EL (cell line): Measurements from ENCODE around the gene RIMS4.

Experiments
- DNase-seq: peaks from one replicate; pipeline ENCODE4 v3.0.0-alpha.2; 2016

RIMS4 gene

DNA sequence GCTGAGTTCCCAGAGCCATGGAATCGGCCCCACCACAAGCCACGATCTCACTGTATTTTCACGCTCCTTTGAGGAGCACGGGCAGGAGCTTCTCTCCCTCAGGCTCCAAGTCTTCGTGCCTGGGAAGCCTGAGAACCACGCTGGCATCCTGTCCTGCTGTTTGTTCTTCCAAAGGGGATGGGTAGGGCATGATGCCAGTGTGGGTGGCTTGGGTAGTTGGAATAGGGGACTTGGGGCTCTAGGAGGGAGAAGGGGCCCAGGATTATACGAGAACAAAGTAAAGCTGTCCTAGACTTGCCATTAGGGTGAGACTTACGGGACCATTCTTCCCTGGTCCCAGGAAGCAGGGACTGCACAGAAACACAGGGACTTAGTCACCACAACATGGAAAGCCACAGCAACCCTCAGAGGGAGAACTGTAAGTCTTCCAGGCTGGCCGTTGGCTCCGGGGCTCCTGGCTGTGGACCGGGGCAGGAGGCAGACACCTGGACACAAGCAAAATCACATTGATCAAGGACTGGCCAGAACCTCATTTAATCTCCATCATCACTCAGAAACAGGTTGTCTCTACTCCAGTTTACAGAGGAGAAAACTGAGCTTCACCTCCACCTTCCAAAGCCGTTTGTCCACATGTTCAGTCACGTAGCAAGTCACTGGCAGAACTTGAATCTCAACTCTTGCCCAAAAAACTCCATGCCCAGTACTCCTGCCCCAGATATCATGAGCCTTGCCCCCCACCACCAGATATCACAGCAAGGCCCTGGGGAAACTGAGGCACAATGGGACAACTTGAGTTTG is 93.8 kb downstream of the RIMS4 start:
- DNase-seq = no peak

- no peak for DNase-seq
These were observed 94.6 kb downstream of the RIMS4 start for GRCh38 chr20:44715499-44716308.

GRCh38 chr20:44714701-44715498 is 95.4 kb downstream of the RIMS4 start, which contains the start of gene CCN5:
CCN5 (plus strand) TSS chr20:44715369; CDS start chr20:44715391, 22 bp downstream.
- peak; percentile 83 for DNase-seq

DNA sequence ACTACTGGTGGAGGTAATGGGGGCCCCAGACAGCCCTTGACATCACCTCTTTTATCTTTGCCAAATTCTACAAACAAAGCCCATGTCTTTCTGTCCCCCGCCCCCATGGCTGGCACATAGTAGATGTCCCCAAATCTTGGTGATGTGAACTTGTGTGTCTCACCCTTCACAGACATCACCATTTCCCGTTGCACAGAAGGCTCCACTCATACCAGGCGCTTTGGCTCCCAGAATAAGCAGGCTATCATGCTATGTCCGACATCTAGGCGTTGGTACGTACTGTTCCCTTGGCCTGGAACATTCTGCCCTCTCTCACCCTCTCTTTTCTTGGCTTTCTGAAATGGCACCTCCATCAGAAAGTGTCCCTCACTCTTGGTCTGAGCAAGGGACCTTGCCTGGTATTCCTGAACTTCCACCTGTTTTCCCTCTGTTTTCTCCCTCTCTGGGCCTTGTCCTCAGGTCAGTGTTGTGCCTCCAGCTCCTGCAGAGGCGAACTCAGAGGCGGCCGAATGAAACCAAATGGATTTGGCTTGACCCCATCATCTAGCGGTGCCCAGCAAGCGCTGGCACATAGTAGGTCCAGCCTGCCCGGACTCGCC is 96.1 kb downstream of the RIMS4 start:
- no peak for DNase-seq

DNA sequence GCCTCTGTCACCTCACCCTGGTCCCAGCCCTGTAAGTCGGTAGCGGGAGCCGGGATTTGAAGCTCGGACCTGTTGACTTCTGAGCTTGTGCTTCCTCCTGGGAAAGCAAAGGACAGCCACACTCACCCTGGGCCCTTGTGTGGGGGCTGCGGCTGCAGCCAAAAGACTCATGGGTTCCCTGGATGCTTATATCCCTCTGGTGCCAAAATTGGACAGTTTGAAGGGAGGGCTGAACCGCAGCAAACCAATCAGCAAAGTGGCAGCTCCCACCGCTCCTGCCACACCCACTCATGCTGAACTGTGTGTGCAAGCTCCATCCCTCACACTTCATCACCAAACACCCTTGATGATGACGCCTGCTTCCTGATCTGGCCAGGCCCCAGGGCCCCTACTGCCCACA is 99.1 kb downstream of the RIMS4 start:
- DNase-seq = no peak

- DNase-seq = no peak
These were observed 100.5 kb downstream of the RIMS4 start for GRCh38 chr20:44709797-44710196.

GRCh38 chr20:44709380-44709779 is 101.0 kb downstream of the RIMS4 start:
- no peak for DNase-seq

DNA sequence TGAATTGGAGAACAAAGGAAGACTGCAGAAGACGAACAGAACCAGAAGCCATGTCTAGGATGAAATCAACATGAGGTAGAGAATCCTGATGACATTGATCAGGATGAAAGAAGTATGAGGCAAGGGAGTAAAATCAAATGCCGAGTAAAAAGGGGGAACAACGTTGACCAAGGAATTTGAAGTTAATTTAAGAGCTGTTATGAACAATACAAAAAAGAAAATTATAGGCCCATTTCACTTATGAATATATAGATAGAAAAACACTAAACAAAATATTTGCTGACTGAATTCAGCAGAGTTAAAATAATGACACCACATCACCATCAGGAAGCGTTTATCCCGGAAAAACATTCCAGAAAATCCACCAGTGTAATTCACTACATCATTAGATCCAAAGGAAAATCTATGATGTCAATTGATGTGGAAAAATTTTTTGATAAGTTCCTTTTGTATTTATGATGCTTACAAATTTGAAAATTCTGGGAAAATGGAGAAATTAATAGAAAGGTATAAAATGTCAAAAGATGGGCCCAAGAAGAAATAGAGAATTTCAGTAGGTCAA is 103.2 kb downstream of the RIMS4 start:
- DNase-seq = no peak

- DNase-seq = peak; percentile 41
These were observed 103.9 kb downstream of the RIMS4 start for GRCh38 chr20:44706301-44707017.

GRCh38 chr20:44705364-44706094 is 104.8 kb downstream of the RIMS4 start:
- DNase-seq = no peak

DNA sequence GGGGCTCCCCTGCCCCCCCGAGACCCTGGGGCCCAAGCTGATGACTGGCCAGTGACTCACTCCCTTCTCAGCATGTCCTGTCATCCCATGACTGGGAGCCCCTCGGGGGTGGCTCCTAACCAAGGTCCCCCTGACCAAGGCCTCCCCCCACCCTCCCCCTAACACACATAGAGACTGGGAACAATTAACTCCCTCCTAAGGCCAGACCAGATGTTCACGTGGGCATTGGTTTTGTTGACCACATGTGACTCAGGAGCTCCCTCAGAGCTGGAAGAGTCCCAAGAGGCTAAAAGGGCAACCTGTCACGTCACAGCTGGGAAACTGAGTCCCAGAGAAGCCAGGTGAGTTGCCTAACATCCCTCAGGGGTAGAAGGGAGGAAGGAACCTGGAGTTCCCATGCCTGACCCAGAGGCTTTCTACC is 105.8 kb downstream of the RIMS4 start:
- DNase-seq = peak; percentile 92

GRCh38 chr20:44703956-44704488 is 106.3 kb downstream of the RIMS4 start:
- DNase-seq = no peak

DNA sequence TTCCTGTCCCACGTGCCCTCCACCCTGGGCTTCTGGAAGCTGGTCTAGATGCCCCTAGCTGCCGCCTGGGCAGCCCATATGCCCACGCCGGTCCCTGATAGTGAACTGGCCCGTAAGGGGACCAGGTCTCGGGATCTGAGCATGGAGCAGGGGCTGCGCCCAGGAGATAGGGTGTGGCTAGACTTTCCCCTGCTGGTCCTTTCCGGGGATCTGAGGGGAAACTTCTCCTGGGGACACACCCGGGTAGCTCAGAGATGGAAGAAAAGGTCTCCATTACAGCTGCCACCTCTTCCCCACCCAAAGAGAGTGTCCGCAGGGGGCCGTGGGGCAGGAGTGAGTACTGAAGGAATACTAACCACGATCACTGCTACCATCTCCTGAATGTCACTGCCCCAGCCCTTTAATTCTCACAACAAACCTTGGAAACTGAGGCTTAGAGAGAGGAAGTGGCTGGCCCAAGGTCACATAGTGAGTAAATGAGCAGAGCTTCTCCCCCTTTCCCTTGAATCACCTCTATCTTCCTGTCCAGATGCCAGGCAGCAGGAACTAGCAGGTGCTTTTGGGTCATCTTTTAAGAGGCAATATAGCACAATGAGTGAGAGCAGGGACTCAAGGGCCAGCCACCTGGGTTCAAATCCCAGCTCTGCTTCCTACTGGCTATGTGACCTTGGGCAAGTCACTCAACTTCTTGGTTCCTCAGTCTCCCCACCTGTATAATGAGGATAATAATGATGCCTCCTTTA is 107.0 kb downstream of the RIMS4 start:
- DNase-seq = no peak

DNA sequence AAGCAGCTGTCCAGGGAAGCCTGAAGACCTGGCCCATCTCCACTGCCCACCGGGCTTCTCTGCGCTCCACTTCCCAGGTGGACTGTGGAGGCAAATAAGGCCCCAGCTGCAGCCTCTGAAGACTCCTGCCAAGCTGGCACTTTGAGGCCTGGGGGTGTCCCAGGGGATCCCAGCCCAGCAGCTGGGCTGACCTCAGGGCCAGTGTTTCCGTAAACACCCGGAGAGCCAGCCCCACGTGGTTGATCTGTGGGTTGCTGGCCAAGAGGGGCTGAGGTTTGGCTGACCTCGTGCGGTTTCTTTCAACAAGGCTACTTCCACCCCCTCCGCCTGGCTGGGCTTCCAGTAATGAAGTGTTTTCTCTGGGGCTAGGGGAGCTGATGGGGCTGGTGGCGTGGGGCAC is 107.6 kb downstream of the RIMS4 start:
- DNase-seq = peak; percentile 95

GRCh38 chr20:44701858-44702256 is 108.5 kb downstream of the RIMS4 start:
- DNase-seq = no peak
